Adrenal gland (tissue), 12 donors: ENCODE measurements around the gene WDFY4. TPM values are rescaled to one million over a fixed set of nuclear protein-coding genes. Genes with fewer than 3 reads are reported as not detected.

Experiments
- DNase-seq, 7 donors: peaks; one replicate each; pipeline ENCODE4 v3.0.0-alpha.2; 2019 to 2020
- H3K27ac ChIP-seq, 5 donors: fragments of 200-600 bp; sonication (generic) in 4 of 5; 1 replicate in 3 of 5; 2 replicates in 2 of 5; pipeline versions ENCODE4 v1.5.1 to v1.8.0; 2016 to 2020; ENCODE audit warnings: mild to moderate bottlenecking in 1 of 5
- H3K27me3 ChIP-seq: fragments of 200-600 bp; 2 replicates; pipeline ENCODE4 v1.8.0; 2021
- H3K36me3 ChIP-seq, 2 donors: fragments of 200-600 bp; replicated peaks in 1 of 2; 1 replicate in 1 of 2; 2 replicates in 1 of 2; pipeline versions ENCODE4 v1.5.1 to v1.8.0; 2018 to 2022
- H3K4me1 ChIP-seq, 2 donors: fragments of 200-600 bp; replicated peaks in 1 of 2; 1 replicate in 1 of 2; 2 replicates in 1 of 2; pipeline versions ENCODE4 v1.5.1 to v1.8.0; 2018 to 2021
- H3K4me3 ChIP-seq, 4 donors: fragments of 200-600 bp; sonication (generic) in 3 of 4; one replicate each; pipeline ENCODE4 v1.5.1; 2016 to 2018
- H3K9me3 ChIP-seq, 3 donors: fragments of 200-600 bp; sonication (generic) in 1 of 3; replicated peaks in 1 of 3; 1 replicate in 2 of 3; 2 replicates in 1 of 3; pipeline versions ENCODE4 v1.5.1 to v1.8.0; 2016 to 2021
- POLR2A ChIP-seq, 2 donors: fragments of 450-650 bp; IDR thresholded peaks; one replicate each; pipeline ENCODE4 v1.6.1; 2017; ENCODE audit warnings: antibody characterized with exemption in 2 of 2, mild to moderate bottlenecking in 2 of 2, moderate library complexity in 1 of 2
- WGBS, 4 donors: extraction: QIAGEN DNeasy Blood & Tissue Kit in 2 of 4; methylation state at CpG; one replicate each; pipeline versions ENCODE4 v1.1.5 to v1.1.7; 2013 to 2017; 5-methylcytosine and 5-hydroxymethylcytosine counted together
- intact Hi-C, 2 donors: fragments of 100-400 bp; cut with DNase I; formaldehyde crosslinking; loops; one replicate each; pipeline versions ENCODE4 v1.14.1 to v1.15.0; 2022 to 2023
- polyA plus RNA-seq, 3 donors: library from polyadenylated mRNA; stranded (reverse); fragments of 200-250 nt in 2 of 3; fragments of 350-450 nt in 1 of 3; fragmentation: Illumina TruSeq in 1 of 3; extraction: RNeasy Lipid Tissue Mini Kit (QIAGEN cat#74804) in 1 of 3; gene quantifications; one replicate each; pipeline ENCODE4 v1.2.3, GENCODE V29; 2013 to 2014
- total RNA-seq, 9 donors: library from RNA; depleted of rRNA in 4 of 9; stranded (reverse); fragments of >200 nt in 4 of 9; fragments of 120-200 nt in 1 of 9; fragmentation: NEBNext Ultra II Directional in 1 of 9; extraction: Animal tissue kit (Norgen Biotek cat#: 25700) in 1 of 9; gene quantifications; one replicate each; pipeline versions ENCODE4 v1.1.0 to v1.2.4, GENCODE V29; 2013 to 2023
- TF ChIP-seq, protein P1 (sequence below), 6 experiments: fragments of 450-650 bp in 4 of 6; fragments of 200-600 bp in 2 of 6; sonication (generic) in 1 of 6; IDR thresholded peaks; 1 replicate in 5 of 6; 2 replicates in 1 of 6; pipeline versions ENCODE4 v1.5.1 to v1.8.0; 2016 to 2021; ENCODE audit warnings: antibody characterized with exemption in 6 of 6, mild to moderate bottlenecking in 2 of 6, moderate library complexity in 1 of 6
- donor health status: healthy with polysubstance abuse.
- donor health status: Bipolar disorder and iron deficiency.
- donor health status: DM: yes; HTN: yes; CAD: no.
- donor health status: DM: no; HTN: no; CAD: no.
- donor health status: DM: no; HTN: no; CAD: no.
- donor health status: DM: yes; HTN: yes; CAD: no.

Gene WDFY4
- total and polyA plus RNA-seq, 12 donors = 0.61 to 9.9 (median 5.7) TPM

DNA sequence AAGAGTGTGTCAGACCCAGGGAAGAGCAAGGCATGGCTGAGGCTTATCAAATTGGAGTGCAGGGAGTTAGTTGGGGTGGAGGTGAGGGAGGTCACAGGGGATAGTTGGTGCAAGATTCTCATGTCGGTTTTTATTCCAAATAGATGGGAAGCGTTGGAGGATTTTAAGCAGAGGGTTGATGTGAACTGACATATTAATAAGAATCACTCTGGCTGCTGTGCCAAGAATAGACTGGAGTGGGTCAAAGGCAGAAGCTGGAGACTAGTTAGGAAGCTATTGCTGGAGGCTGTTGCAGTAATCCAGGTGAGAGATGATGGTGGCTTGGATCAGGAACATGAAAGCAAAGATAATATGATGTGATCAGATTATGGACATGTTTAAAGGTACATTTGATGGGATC is 218.5 kb downstream of the WDFY4 start:
- DNase-seq = no peak
- H3K9me3 ChIP-seq = no peaks in the 10 kb centered on the region
- intact Hi-C loops = no loop called here
- no peak overlapping the region for H3K4me3 ChIP-seq
- no peaks in the 10 kb centered on the region for H3K4me1 ChIP-seq
- H3K27me3 ChIP-seq = no peaks in the 10 kb centered on the region
- H3K27ac ChIP-seq = no peak overlapping the region
- no peak for TF ChIP-seq POLR2A (IDR thresholded peaks at IDR 0.05)
- TF ChIP-seq, protein P1, sequence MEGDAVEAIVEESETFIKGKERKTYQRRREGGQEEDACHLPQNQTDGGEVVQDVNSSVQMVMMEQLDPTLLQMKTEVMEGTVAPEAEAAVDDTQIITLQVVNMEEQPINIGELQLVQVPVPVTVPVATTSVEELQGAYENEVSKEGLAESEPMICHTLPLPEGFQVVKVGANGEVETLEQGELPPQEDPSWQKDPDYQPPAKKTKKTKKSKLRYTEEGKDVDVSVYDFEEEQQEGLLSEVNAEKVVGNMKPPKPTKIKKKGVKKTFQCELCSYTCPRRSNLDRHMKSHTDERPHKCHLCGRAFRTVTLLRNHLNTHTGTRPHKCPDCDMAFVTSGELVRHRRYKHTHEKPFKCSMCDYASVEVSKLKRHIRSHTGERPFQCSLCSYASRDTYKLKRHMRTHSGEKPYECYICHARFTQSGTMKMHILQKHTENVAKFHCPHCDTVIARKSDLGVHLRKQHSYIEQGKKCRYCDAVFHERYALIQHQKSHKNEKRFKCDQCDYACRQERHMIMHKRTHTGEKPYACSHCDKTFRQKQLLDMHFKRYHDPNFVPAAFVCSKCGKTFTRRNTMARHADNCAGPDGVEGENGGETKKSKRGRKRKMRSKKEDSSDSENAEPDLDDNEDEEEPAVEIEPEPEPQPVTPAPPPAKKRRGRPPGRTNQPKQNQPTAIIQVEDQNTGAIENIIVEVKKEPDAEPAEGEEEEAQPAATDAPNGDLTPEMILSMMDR (IDR thresholded peaks at IDR 0.05) = no peak
- H3K36me3 ChIP-seq = no peaks in the 10 kb centered on the region
- WGBS, 4 donors = 36 to 65% (median 61%) methylated on average over 2 of the region's 2 CpGs

DNA sequence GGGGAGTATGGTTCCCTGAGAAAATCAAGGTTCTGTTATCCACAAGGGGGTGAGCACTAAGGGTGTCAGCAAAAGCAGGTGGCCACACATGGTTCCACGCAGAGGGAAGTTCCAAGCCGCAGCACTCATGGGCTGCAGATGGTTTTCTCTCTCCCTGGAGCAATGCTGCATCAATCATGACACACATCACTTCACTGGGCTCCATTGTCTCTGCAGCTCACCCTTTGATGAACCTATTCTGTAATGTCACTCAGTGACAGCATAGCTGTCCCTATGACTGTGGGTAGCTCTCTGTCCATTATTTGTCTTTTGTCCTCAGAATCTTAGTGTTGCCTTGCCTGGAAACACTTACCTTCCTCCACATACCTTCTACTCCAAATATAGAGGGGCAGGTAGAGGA is 220.2 kb downstream of the WDFY4 start:
- no peaks in the 10 kb centered on the region for H3K36me3 ChIP-seq
- H3K9me3 ChIP-seq = no peaks in the 10 kb centered on the region
- H3K27ac ChIP-seq = no peak overlapping the region
- no peaks in the 10 kb centered on the region for H3K4me1 ChIP-seq
- H3K4me3 ChIP-seq = no peak overlapping the region
- intact Hi-C loops = no loop called here
- 79 to 100% (median 87%) methylated on average over 2 of the region's 2 CpGs; no CpG with 5 or more reads in 1 of the 4 donors for WGBS, 4 donors
- no peak for DNase-seq
- TF ChIP-seq, protein P1 (IDR thresholded peaks at IDR 0.05) = no peak
- TF ChIP-seq POLR2A (IDR thresholded peaks at IDR 0.05) = no peak
- H3K27me3 ChIP-seq = peaks cover 3% of the 10 kb centered on the region

DNA sequence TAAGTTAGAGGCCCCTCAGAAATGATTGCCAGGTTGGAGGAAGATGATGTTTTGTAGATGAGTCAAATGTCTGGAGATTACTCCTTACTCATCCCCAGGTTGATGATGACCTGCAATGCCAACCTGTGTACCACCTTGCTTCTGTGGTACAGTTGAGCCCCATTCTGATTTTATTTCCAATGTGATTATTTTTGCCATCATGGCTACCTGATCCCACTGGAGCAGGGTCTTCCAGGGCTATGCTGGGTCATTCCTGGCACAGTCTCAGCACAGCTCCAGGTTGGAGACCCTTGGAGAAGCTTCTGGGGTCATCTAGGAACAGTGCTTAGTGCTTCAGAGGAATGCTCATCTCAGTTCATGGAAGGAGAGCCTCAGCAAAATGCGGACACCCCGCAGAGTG is 220.6 kb downstream of the WDFY4 start:
- WGBS, 4 donors = 89 to 100% (median 98%) methylated on average over 2 of the region's 2 CpGs
- H3K27me3 ChIP-seq = peaks cover 3% of the 10 kb centered on the region
- intact Hi-C loops = no loop called here
- H3K27ac ChIP-seq = no peak overlapping the region
- no peak for TF ChIP-seq POLR2A (IDR thresholded peaks at IDR 0.05)
- TF ChIP-seq, protein P1 (IDR thresholded peaks at IDR 0.05) = no peak
- H3K4me1 ChIP-seq = no peaks in the 10 kb centered on the region
- DNase-seq = peak in 1 of 7 donors; percentile 6
- H3K9me3 ChIP-seq = no peaks in the 10 kb centered on the region
- H3K36me3 ChIP-seq = no peaks in the 10 kb centered on the region
- no peak overlapping the region for H3K4me3 ChIP-seq

DNA sequence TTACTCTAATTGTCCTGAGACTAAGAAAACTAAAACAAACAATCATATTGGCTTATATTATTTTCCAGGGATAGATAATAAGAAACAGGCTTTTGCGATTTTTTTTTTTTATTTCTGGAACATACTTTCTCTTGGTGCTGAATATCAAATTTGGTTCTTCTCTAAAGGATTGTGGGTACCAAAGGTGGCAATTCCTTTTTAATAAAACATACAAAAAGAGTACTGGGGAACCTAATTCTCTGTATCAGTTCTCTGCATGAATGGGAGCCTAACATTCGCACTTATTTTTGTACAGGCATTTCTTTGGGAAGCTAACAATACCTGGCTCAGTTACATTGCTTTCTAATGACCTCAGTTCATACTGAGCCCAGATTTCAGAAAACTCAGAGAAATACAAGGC is 222.2 kb downstream of the WDFY4 start:
- H3K27me3 ChIP-seq = peaks cover 3% of the 10 kb centered on the region
- TF ChIP-seq, protein P1 (IDR thresholded peaks at IDR 0.05) = no peak
- TF ChIP-seq POLR2A (IDR thresholded peaks at IDR 0.05) = no peak
- H3K36me3 ChIP-seq = no peaks in the 10 kb centered on the region
- no peak overlapping the region for H3K27ac ChIP-seq
- intact Hi-C loops = no loop called here
- H3K4me3 ChIP-seq = no peak overlapping the region
- H3K4me1 ChIP-seq = no peaks in the 10 kb centered on the region
- 67 to 91% (median 85%) methylated on average over 2 of the region's 2 CpGs for WGBS, 4 donors
- no peak for DNase-seq
- H3K9me3 ChIP-seq = no peaks in the 10 kb centered on the region
